ENCODE measurements around the gene C1QTNF12. TPM values are rescaled to one million over a fixed set of nuclear protein-coding genes. Genes with fewer than 3 reads are reported as not detected.

The C1QTNF12 gene
- total RNA-seq, 1 experiment from 2014 or later, result 2.0 TPM

DNA sequence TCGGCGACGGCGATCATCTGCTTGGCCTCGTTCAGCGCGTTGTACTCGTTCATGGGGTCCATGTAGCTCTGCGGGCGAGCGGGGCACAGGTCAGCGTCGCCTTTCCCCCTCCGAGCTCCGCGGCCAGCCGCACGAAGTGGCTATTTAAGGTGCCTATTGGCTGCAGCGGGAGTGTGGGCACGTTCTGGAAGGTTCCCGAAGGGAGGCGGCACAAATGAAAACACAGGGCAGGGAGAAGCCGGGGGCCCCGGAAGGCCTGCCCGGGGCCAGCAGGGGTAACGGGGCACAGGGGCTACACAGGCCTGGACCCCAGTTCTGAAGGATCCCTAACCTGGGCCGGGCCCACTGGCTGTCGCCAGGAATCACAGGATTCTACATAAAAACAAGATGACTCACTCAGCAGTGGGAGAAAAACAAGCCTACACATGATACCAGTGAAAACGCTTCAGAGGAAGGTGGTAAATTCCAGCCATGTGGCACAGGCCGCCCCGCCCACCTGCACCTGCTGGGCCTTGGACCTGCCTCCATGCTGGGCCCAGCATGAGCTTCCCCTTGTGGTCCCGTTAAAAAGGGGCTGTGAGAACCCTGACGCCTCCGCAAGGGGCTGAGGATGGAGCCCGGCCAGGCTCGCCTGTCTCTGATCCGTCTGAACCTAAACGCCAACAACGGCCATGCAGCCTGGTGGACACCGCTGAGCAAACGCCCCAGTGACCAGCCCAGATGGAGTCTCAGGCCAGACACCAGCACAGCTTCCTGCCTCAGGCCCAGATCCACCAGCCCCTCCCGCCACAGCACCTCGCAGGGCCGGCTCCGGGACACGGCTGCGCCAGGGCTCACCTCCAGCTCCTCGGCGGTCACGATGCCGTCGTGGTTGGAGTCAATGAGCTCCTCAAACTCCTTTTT is 28.6 kb downstream of the C1QTNF12 start:
- intact Hi-C loops (cut with micrococcal nuclease; ENCODE audit: unreplicated experiment), result no loop called here
- Mint-ChIP-seq H3K36me3 (ENCODE audit: insufficient read depth, unreplicated experiment) (peaks cover 43% of the 10 kb centered on the region), H3K4me1 (ENCODE audit: low read depth, unreplicated experiment) (no peaks in the 10 kb centered on the region), H3K27ac (ENCODE audit: unreplicated experiment) (no peak overlapping the region), H3K9me3 (ENCODE audit: low read depth, unreplicated experiment) (no peaks in the 10 kb centered on the region), H3K27me3 (ENCODE audit: unreplicated experiment) (no peaks in the 10 kb centered on the region), H3K4me3 (ENCODE audit: low read depth, unreplicated experiment) (no peak overlapping the region)
- DNase-seq, result no peak
- no TSS peak for BruUV-seq (replicated peaks)
- no peak for TF ChIP-seq CTCF (IDR thresholded peaks at IDR 0.05; ENCODE audit: unreplicated experiment)
- CTCF ChIA-PET, result no interaction called here

DNA sequence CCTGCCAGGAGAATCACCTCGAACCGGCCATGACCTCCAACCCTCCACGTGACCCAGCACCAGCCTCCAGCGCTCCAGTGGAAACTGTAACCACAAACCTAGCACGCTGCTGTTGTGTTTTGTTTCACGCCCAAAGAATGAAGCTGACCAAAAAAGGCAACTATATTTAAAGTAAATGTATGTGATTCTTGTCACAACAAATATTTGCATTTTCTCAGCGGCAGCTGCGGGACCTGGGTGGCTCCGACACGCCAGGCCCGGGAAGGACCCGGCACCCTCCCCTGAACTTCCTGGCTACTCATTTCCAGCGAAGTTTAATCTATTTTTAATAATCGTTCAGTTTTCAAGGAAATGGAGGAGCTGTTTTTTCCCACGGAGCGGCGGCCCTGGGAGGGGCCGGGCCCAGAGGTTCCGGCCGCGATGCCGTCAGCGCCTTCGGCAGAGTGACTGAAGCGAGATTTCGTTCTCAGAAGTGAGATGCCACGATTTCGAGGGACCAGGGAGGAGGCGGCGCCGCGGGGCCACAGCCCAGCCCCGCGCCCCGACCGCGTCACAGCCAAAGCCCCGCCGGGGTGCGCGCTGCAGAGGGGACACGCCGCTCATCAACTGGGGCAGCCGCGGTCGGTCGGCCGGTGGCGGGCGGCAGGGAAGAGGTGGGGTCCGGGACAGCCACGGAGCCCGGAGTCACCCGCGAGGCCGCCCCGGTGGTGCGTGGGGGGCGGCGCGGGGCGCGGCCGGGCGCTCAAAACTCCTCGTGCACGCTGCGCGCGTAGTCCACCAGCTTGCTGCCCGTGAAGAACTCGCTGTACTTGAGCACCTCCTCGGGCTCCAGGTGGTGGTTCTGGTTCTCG is 29.5 kb downstream of the C1QTNF12 start:
- TSS peak; percentile 83 for BruUV-seq (replicated peaks)
- Mint-ChIP-seq H3K4me3 (ENCODE audit: low read depth, unreplicated experiment) (no peak overlapping the region), H3K4me1 (ENCODE audit: low read depth, unreplicated experiment) (no peaks in the 10 kb centered on the region), H3K36me3 (ENCODE audit: insufficient read depth, unreplicated experiment) (peaks cover 38% of the 10 kb centered on the region), H3K27ac (ENCODE audit: unreplicated experiment) (peak overlapping the region; percentile 50), H3K27me3 (ENCODE audit: unreplicated experiment) (no peaks in the 10 kb centered on the region), H3K9me3 (ENCODE audit: low read depth, unreplicated experiment) (no peaks in the 10 kb centered on the region)
- CTCF ChIA-PET, result no interaction called here
- intact Hi-C loops (cut with micrococcal nuclease; ENCODE audit: unreplicated experiment), result no loop called here
- TF ChIP-seq CTCF (IDR thresholded peaks at IDR 0.05; ENCODE audit: unreplicated experiment), result no peak
- no peak for DNase-seq

DNA sequence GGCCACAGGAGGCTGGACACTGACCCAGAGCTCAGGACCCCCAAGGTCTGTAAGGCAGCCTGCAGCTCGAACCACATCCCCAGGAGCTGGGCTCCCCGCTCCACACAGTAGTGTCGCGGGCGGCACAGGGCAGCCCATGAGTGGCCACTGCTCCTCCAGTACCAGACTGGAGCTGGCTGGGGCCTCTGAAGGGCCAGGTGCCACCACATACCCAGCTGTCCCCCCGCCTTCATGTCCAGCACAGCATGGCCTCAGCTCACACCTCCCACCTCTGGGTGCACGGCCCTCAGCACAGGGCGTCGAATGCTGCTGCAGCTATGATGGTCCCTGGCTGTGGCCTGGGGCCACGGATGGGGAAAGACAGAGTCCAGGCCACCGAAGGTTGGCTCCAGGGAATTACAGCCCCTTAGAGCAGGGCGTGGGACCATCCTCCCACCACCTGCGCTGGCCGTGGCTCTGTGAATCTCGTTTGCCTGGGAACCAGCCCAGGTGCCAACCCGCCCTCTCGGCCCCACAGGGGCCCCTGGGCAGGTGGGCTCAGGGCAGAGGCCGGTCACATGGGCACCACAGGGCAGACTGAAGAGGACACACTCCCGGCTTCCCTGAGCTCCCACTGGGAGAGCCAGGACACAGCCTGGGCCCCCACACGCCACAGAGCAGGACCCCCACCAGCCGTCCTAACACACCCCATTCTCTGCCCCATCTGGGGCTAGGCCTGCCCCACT is 30.5 kb downstream of the C1QTNF12 start:
- BruUV-seq (replicated peaks), result no TSS peak
- no peak for TF ChIP-seq CTCF (IDR thresholded peaks at IDR 0.05; ENCODE audit: unreplicated experiment)
- Mint-ChIP-seq H3K9me3 (ENCODE audit: low read depth, unreplicated experiment) (no peaks in the 10 kb centered on the region), H3K4me1 (ENCODE audit: low read depth, unreplicated experiment) (no peaks in the 10 kb centered on the region), H3K4me3 (ENCODE audit: low read depth, unreplicated experiment) (no peak overlapping the region), H3K27ac (ENCODE audit: unreplicated experiment) (peak overlapping the region; percentile 50), H3K36me3 (ENCODE audit: insufficient read depth, unreplicated experiment) (peaks cover 36% of the 10 kb centered on the region), H3K27me3 (ENCODE audit: unreplicated experiment) (no peaks in the 10 kb centered on the region)
- DNase-seq, result no peak
- intact Hi-C loops (cut with micrococcal nuclease; ENCODE audit: unreplicated experiment), result no loop called here
- CTCF ChIA-PET, result no interaction called here

DNA sequence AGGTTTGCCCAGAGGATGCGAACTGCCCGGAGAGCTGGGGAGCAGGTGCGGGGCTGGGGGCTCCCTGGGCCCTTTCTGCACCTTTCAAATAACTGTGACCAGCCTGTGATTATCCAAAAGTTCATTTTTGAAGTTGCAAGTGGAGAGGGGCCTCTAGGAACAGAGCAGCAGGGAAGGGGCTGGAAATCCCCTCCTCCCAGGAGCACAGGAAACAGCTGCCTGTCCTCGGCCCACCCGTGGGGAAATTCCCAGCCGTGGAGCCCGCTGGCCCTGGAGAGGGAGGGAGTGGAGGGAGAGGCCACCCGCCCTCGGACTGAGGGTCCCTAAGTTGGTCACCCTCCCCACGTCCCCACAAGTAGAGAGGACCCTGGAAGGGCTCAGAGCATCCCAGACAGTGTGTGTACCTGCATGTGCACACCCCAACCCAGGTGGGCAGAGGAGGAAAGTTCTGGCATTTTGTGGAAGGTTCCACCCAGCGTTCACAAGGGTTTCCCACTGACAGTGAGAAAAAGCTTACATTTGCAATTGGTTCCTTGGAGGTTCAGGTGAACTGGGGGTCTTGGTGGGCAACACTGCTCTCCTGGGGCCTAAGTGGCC is 31.3 kb downstream of the C1QTNF12 start:
- Mint-ChIP-seq H3K27ac (ENCODE audit: unreplicated experiment) (no peak overlapping the region), H3K4me1 (ENCODE audit: low read depth, unreplicated experiment) (no peaks in the 10 kb centered on the region), H3K36me3 (ENCODE audit: insufficient read depth, unreplicated experiment) (peaks cover 28% of the 10 kb centered on the region), H3K4me3 (ENCODE audit: low read depth, unreplicated experiment) (no peak overlapping the region), H3K27me3 (ENCODE audit: unreplicated experiment) (no peaks in the 10 kb centered on the region), H3K9me3 (ENCODE audit: low read depth, unreplicated experiment) (no peaks in the 10 kb centered on the region)
- no peak for TF ChIP-seq CTCF (IDR thresholded peaks at IDR 0.05; ENCODE audit: unreplicated experiment)
- no peak for DNase-seq
- CTCF ChIA-PET, result no interaction called here
- intact Hi-C loops (cut with micrococcal nuclease; ENCODE audit: unreplicated experiment), result no loop called here
- BruUV-seq (replicated peaks), result no TSS peak

Data from Calu3 (cell line).